ENCODE data around the gene RNF212. TPM values are rescaled to one million over a fixed set of nuclear protein-coding genes. Genes with fewer than 3 reads are reported as not detected.

Gene RNF212
- total and polyA plus RNA-seq, 2 experiments from 2014 or later, result 17.0 to 20.6 TPM

GRCh38 chr4:1036976-1037810, 76.2 kb downstream of the RNF212 start:
- Mint-ChIP-seq H3K27me3 (ENCODE audit: insufficient read depth, low read depth, poor library complexity) (peaks cover 8% of the 10 kb centered on the region), H3K4me3 (no peak overlapping the region), H3K27ac (no peak overlapping the region), H3K4me1 (peaks cover 6% of the 10 kb centered on the region), H3K9me3 (no peaks in the 10 kb centered on the region), H3K36me3 (ENCODE audit: low read depth) (no peaks in the 10 kb centered on the region)
- no peaks in the 10 kb centered on the region for H4K20me1 ChIP-seq (replicated peaks; ENCODE audit: insufficient read depth)
- TF ChIP-seq STAT1 (IDR thresholded peaks at IDR 0.05; ENCODE audit: unreplicated experiment) (no peak), NANOG (IDR thresholded peaks at IDR 0.05; ENCODE audit: borderline replicate concordance) (no peak)
- DNase-seq (ENCODE audit: low spot score) (no peak), ATAC-seq (peak; percentile 8; the same call in 2 of the 3 replicates)
- H3F3A ChIP-seq (replicated peaks; ENCODE audit: low read depth), result no peaks in the 10 kb centered on the region
- H3K4me3 ChIP-seq, result no peak overlapping the region
- H3K9me2 ChIP-seq (ENCODE audit: insufficient read depth), result no peaks in the 10 kb centered on the region
- H3K79me2 ChIP-seq (replicated peaks; ENCODE audit: insufficient read depth), result no peaks in the 10 kb centered on the region
- H3K4me2 ChIP-seq, result no peak overlapping the region
- H3K27ac ChIP-seq (ENCODE audit: low read depth), result no peak overlapping the region
- no peaks in the 10 kb centered on the region for H3K27me3 ChIP-seq (ENCODE audit: insufficient read depth)
- H3K4me1 ChIP-seq (ENCODE audit: insufficient read depth), result no peaks in the 10 kb centered on the region
- no peaks in the 10 kb centered on the region for H3K36me3 ChIP-seq (ENCODE audit: insufficient read depth)
- no peak overlapping the region for H2AFZ ChIP-seq

- Mint-ChIP-seq H3K27ac (no peak overlapping the region), H3K36me3 (ENCODE audit: low read depth) (no peaks in the 10 kb centered on the region), H3K4me3 (no peak overlapping the region), H3K9me3 (no peaks in the 10 kb centered on the region), H3K27me3 (ENCODE audit: insufficient read depth, low read depth, poor library complexity) (peaks cover 6% of the 10 kb centered on the region), H3K4me1 (peaks cover 2% of the 10 kb centered on the region; the same call in 2 of the 3 replicates)
- H3K27ac ChIP-seq (ENCODE audit: low read depth), result no peak overlapping the region
- H3F3A ChIP-seq (replicated peaks; ENCODE audit: low read depth), result no peaks in the 10 kb centered on the region
- no peaks in the 10 kb centered on the region for H3K9me2 ChIP-seq (ENCODE audit: insufficient read depth)
- no peak overlapping the region for H2AFZ ChIP-seq
- no peak overlapping the region for H3K4me2 ChIP-seq
- H3K4me3 ChIP-seq, result no peak overlapping the region
- H4K20me1 ChIP-seq (replicated peaks; ENCODE audit: insufficient read depth), result no peaks in the 10 kb centered on the region
- ATAC-seq, result peak; percentile 10
- no peaks in the 10 kb centered on the region for H3K79me2 ChIP-seq (replicated peaks; ENCODE audit: insufficient read depth)
- DNase-seq (ENCODE audit: low spot score), result no peak
- H3K36me3 ChIP-seq (ENCODE audit: insufficient read depth), result no peaks in the 10 kb centered on the region
- H3K4me1 ChIP-seq (ENCODE audit: insufficient read depth), result no peaks in the 10 kb centered on the region
- H3K27me3 ChIP-seq (ENCODE audit: insufficient read depth), result no peaks in the 10 kb centered on the region
- TF ChIP-seq ZNF462 (CRISPR knock-in tag; IDR thresholded peaks at IDR 0.05) (no peak), CTCF (conservative IDR thresholded peaks at IDR 0.05; ENCODE audit: low read depth in 2 of 2) (no peak), ZNF331 (CRISPR knock-in tag; IDR thresholded peaks at IDR 0.05; ENCODE audit: low read depth) (no peak), NANOG (IDR thresholded peaks at IDR 0.05; ENCODE audit: borderline replicate concordance) (no peak), CREB1 (CRISPR knock-in tag; IDR thresholded peaks at IDR 0.05; ENCODE audit: low read depth) (no peak), STAT1 (IDR thresholded peaks at IDR 0.05; ENCODE audit: unreplicated experiment) (no peak), REST (IDR thresholded peaks at IDR 0.05; ENCODE audit: unreplicated experiment) (no peak), POLR2AphosphoS5 (IDR thresholded peaks at IDR 0.05; ENCODE audit: low read depth) (no peak)
Measured at GRCh38 chr4:1036095-1036494, 77.3 kb downstream of the RNF212 start.

Measured in GM23338 (cell line).